GM12878 (cell line): Measurements from ENCODE around the gene MROH7. TPM values are rescaled to one million over a fixed set of nuclear protein-coding genes. Genes with fewer than 3 reads are reported as not detected.
"Not testable (repeated sequence)": the region's sequence is repeated elsewhere in the genome, so short reads cannot be mapped to it uniquely, and the experiment has no call there.

Source experiments
- ATAC-seq: fragments of 200-7000 bp; cut with Tn5 transposase; 3 replicates; pipeline ENCODE4 v1.9.1; 2020; ENCODE audit warnings: mild to moderate bottlenecking, moderate library complexity
- BruUV-seq: library from RNA; stranded (reverse); fragments of 400-500 nt; replicated peaks from 2 replicates; lab custom pipeline; 2021; lab: Mats Ljungman, UMichigan
- CTCF ChIA-PET: fragments of 300-600 bp; sonication (Branson Sonifier 250); formaldehyde crosslinking; extraction: SDS; loops from one replicate; lab custom pipeline; 2021; ENCODE audit warnings: inconsistent platforms; lab: Yijun Ruan, JAX
- POLR2A ChIA-PET: fragments of 350-600 bp; formaldehyde crosslinking; extraction: SDS; loops from one replicate; lab custom pipeline; 2021; ENCODE audit warnings: inconsistent platforms; lab: Charles Lee
- RAD21 ChIA-PET: fragments of 300-600 bp; sonication (Branson Sonifier 250); formaldehyde crosslinking; loops from one replicate; lab custom pipeline; 2023; ENCODE audit warnings: antibody characterized with exemption; ENCODE audit not compliant: unreplicated experiment; lab: Charles Lee
- SMC1A ChIA-PET: fragments of 300-600 bp; sonication (Branson Sonifier 250); formaldehyde crosslinking; loops from one replicate; lab custom pipeline; 2023; ENCODE audit not compliant: unreplicated experiment, uncharacterized antibody; lab: Charles Lee
- DNase-seq: peaks from one replicate; pipeline ENCODE4 v3.0.0-alpha.2; 2011; ENCODE audit warnings: low read depth, low spot score
- FAIRE-seq: peaks from 3 replicates; lab custom pipeline; 2011; peaks lifted over from hg19 to GRCh38; lab: Jason Lieb, UNC
- H2AFZ ChIP-seq: 2 replicates; pipeline ENCODE4 v1.6.0; 2011; ENCODE audit warnings: low read depth, low read length, control low read depth; ENCODE audit not compliant: control insufficient read depth
- H3K27ac ChIP-seq: 2 replicates; pipeline ENCODE4 v1.5.1; 2011; ENCODE audit warnings: control low read depth; ENCODE audit not compliant: control insufficient read depth, insufficient read depth
- H3K27me3 ChIP-seq, 2 experiments: replicated peaks in 1 of 2; 2 replicates each; pipeline versions ENCODE4 v1.6.0 to v1.6.1; 2011; ENCODE audit warnings: low read length in 1 of 2; ENCODE audit not compliant: control insufficient read depth in 2 of 2, insufficient read depth in 2 of 2
- H3K36me3 ChIP-seq, 2 experiments: 2 replicates each; pipeline ENCODE4 v1.5.1; 2011; ENCODE audit warnings: low read length in 1 of 2; ENCODE audit not compliant: control insufficient read depth in 2 of 2, insufficient read depth in 2 of 2
- H3K4me1 ChIP-seq: 2 replicates; pipeline ENCODE4 v1.6.1; 2011; ENCODE audit warnings: mild to moderate bottlenecking, low read length, moderate library complexity, mixed read lengths; ENCODE audit not compliant: control insufficient read depth, insufficient read depth
- H3K4me2 ChIP-seq: 2 replicates; pipeline ENCODE4 v1.6.0; 2011; ENCODE audit warnings: control low read depth; ENCODE audit not compliant: control insufficient read depth, insufficient read depth
- H3K4me3 ChIP-seq: fragments of 200-600 bp; sonication (generic); 2 replicates; pipeline ENCODE4 v1.5.1; 2016
- H3K79me2 ChIP-seq: 2 replicates; pipeline ENCODE4 v1.6.0; 2011; ENCODE audit warnings: low read length; ENCODE audit not compliant: control insufficient read depth, insufficient read depth
- H3K9ac ChIP-seq: 2 replicates; pipeline ENCODE4 v1.8.0; 2011; ENCODE audit warnings: low read length, control low read depth, mixed read lengths; ENCODE audit not compliant: control insufficient read depth, insufficient read depth
- H3K9me3 ChIP-seq: replicated peaks from 3 replicates; pipeline ENCODE4 v1.5.1; 2011; ENCODE audit warnings: mild to moderate bottlenecking, low read length; ENCODE audit not compliant: control insufficient read depth, insufficient read depth
- H4K20me1 ChIP-seq: 2 replicates; pipeline ENCODE4 v1.6.0; 2011; ENCODE audit not compliant: control insufficient read depth, insufficient read depth
- BRCA1 ChIP-seq: IDR thresholded peaks from 2 replicates; pipeline ENCODE4 v1.6.1; 2011; ENCODE audit warnings: low read depth, low read length, improper control_type of control experiment
- TCF12 ChIP-seq: IDR thresholded peaks from 2 replicates; pipeline ENCODE4 v1.6.1; 2011; ENCODE audit warnings: low read depth, mild to moderate bottlenecking, low read length
- WGBS: methylation state at CpG from one replicate; pipeline ENCODE4 v1.1.6; 2016; ENCODE audit warnings: low lambda C conversion rate; ENCODE audit not compliant: insufficient replicate concordance, insufficient coverage; ENCODE audit errors: missing lambda C conversion rate; 5-methylcytosine and 5-hydroxymethylcytosine counted together
- in situ Hi-C: fragments of 300-500 bp; cut with MboI; formaldehyde crosslinking; loops from 9 replicates; pipeline ENCODE4 v1.14.3; 2018; ENCODE audit warnings: mixed read lengths
- intact Hi-C: fragments of 100-400 bp; cut with micrococcal nuclease; formaldehyde crosslinking; loops from one replicate; pipeline ENCODE4 v1.14.2; 2022; ENCODE audit not compliant: unreplicated experiment
- polyA plus RNA-seq, 11 experiments: library from polyadenylated mRNA; depleted of rRNA in 4 of 11; unstranded in 6 of 11; stranded (reverse) in 5 of 11; fragments of >200 nt; fragmentation: Nextera tagmentation in 4 of 11; fragmentation: Illumina TruSeq in 1 of 11; extraction: Ambion mirVana in 4 of 11; extraction: Trizol in 1 of 11; gene quantifications; 1 replicate in 1 of 11; 2 replicates in 10 of 11; pipeline versions ENCODE4 v1.2.1 to v1.2.3, GENCODE V29; 2011 to 2016; ENCODE audit warnings: inconsistent platforms in 2 of 11, missing spikeins in 2 of 11, low read depth in 1 of 11
- total RNA-seq, 4 experiments: library from RNA; depleted of rRNA in 3 of 4; stranded (reverse); fragments of >200 nt in 3 of 4; fragmentation: Illumina TruSeq in 1 of 4; extraction: Trizol in 1 of 4; gene quantifications; 2 replicates each; pipeline versions ENCODE4 v1.2.1 to v1.2.3, GENCODE V29; 2013 to 2021

Gene MROH7
- total and polyA plus RNA-seq, 10 of the 15 experiments (the other 5 are each of a cell fraction or from before 2014, with no cell fraction given) = 0.11 TPM; not detected in 9

GRCh38 chr1:54636461-54637446 lies 4.8 kb upstream of the MROH7 start:
- H3K27ac ChIP-seq, FAIRE-seq, H4K20me1 ChIP-seq, intact Hi-C loops, H2AFZ ChIP-seq, H3K27me3 ChIP-seq, H3K36me3 ChIP-seq, H3K79me2 ChIP-seq, POLR2A ChIA-PET, ATAC-seq, H3K4me3 ChIP-seq, RAD21 ChIA-PET, DNase-seq, H3K4me1 ChIP-seq, in situ Hi-C loops, H3K9ac ChIP-seq, BruUV-seq, H3K4me2 ChIP-seq, SMC1A ChIA-PET, H3K9me3 ChIP-seq: not testable (repeated sequence)
- 59% methylated on average over 12 of the region's 14 CpGs for WGBS
- CTCF ChIA-PET = interaction anchor here (0.5 kb wide), 1 partner anchor 212 kb away, joined by 3 read pairs; no protein-coding TSS in a partner anchor

GRCh38 chr1:54640361-54640760 lies 1.2 kb upstream of the MROH7 start:
- FAIRE-seq (no peak), ATAC-seq (no peak), DNase-seq (no peak)
- Histone ChIP-seq H2AFZ (no peak overlapping the region), H3K27me3 (no peaks in the 10 kb centered on the region), H3K36me3 (no peaks in the 10 kb centered on the region), H3K9ac (no peak overlapping the region), H3K4me3 (no peak overlapping the region), H3K4me2 (no peak overlapping the region), H3K79me2 (no peaks in the 10 kb centered on the region), H3K9me3 (no peaks in the 10 kb centered on the region; the same call in 2 of the 3 replicates), H3K4me1 (no peaks in the 10 kb centered on the region), H3K27ac (no peak overlapping the region), H4K20me1 (no peaks in the 10 kb centered on the region)
- in situ Hi-C loops (no loop called here), intact Hi-C loops (no loop called here)
- WGBS = 25% methylated on average over 4 of the region's 4 CpGs
- ChIA-PET CTCF (interaction anchor here (1.5 kb wide), 1 partner anchor 34 kb away, joined by 3 read pairs; no protein-coding TSS in a partner anchor), RAD21 (no interaction called here), SMC1A (interaction anchor here (0.9 to 1.4 kb wide), 3 partner anchors 9 to 77 kb away, joined by 3 read pairs; no protein-coding TSS in a partner anchor), POLR2A (no interaction called here)
- TF ChIP-seq BRCA1 = no peak
- TF ChIP-seq TCF12 = no peak
- no TSS peak for BruUV-seq
